ENCODE data around the gene P2RX7. TPM values are rescaled to one million over a fixed set of nuclear protein-coding genes. Genes with fewer than 3 reads are reported as not detected.

The P2RX7 gene
- 1 to 10 TPM in 5 of 6 donors, under 1 TPM in 1; 0.10 to 3.2 (median 1.4) TPM for polyA plus RNA-seq (ENCODE audit: low read depth in 6 of 6)

- no peaks in the 10 kb centered on the region for H3K27me3 Mint-ChIP-seq
- H3K9me3 Mint-ChIP-seq = peaks cover 0 to 2% (median 0%) of the 10 kb centered on the region in 7 donors
- peak within 1 kb of the TSS; percentile 5 to 91 (median 82) for H3K27ac Mint-ChIP-seq
- peaks cover 51 to 58% (median 56%) of the 10 kb centered on the region in 3 donors for H3K4me1 Mint-ChIP-seq
- peak; percentile 37 for DNase-seq
- peak within 1 kb of the TSS; percentile 81 to 95 (median 91) for H3K4me3 Mint-ChIP-seq
- ATAC-seq (ENCODE audit: low read depth in 2 of 2) = peak; percentile 8
- H3K36me3 Mint-ChIP-seq = no peaks in the 10 kb centered on the region
Measured at GRCh38 chr12:121132601-121133481, at the start of gene P2RX7. P2RX7 (plus strand) TSS chr12:121132876; CDS start chr12:121132971, 95 bp downstream.

DNA sequence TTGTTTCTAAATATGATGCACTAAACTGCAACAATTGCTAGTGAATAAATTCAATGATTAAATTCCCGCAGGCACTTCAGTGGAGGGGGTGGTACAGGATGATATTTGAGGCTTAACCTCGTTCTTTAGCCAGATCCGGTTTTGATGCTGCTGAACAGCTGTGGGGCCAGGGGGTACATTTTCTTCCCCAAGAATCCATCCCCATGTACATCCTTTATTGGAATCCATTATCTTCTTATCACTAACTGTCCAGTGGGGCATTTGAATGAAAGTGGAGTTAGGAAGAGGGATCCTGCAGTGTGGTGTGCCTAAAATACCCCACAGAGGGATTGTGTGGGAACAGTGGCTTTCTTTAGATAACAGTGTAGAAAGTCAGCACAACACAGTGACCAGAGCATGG, 48.4 kb upstream of the P2RX7 start:
- Mint-ChIP-seq H3K4me1 (peaks cover 6 to 11% (median 7%) of the 10 kb centered on the region in 3 donors), H3K36me3 (no peaks in the 10 kb centered on the region), H3K27me3 (no peaks in the 10 kb centered on the region), H3K4me3 (no peak overlapping the region), H3K9me3 (no peaks in the 10 kb centered on the region), H3K27ac (no peak overlapping the region)
- DNase-seq = no peak
- no peak for ATAC-seq (ENCODE audit: low read depth in 2 of 2)

GRCh38 chr12:121085069-121085468, 47.6 kb upstream of the P2RX7 start:
- Mint-ChIP-seq H3K4me1 (peaks cover 6 to 11% (median 7%) of the 10 kb centered on the region in 3 donors), H3K36me3 (no peaks in the 10 kb centered on the region), H3K4me3 (no peak overlapping the region), H3K27me3 (no peaks in the 10 kb centered on the region), H3K27ac (no peak overlapping the region), H3K9me3 (no peaks in the 10 kb centered on the region)
- ATAC-seq (ENCODE audit: low read depth in 2 of 2) (no peak), DNase-seq (no peak)

- H3K9me3 Mint-ChIP-seq = no peaks in the 10 kb centered on the region
- no peak overlapping the region for H3K27ac Mint-ChIP-seq
- no peak for DNase-seq
Measured at GRCh38 chr12:121085506-121086353, 46.9 kb upstream of the P2RX7 start.

DNA sequence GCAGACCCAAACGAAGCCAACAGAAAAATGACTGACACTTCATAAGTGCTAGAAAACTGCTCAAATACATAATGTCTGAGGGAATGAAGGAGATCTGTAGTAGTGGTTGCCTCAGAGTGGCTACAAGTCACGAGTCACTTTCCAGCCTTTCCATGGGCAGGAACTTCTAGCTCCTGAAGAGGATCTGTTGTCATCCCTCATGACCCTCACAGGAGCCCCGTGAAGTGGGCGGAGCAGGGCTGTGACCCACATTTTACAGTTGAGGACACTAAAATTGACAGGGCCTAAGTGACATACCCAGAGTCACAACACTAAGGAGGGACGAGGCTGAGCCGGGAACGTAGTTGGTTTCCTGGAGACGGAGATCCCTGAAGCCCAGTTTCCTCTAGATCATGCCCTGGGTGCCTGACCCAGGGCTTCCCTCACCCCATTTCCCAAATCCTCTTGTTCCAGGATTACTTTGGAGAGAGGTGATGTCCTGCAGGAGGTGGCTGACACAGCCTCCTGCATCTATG, 45.8 kb upstream of the P2RX7 start:
- ATAC-seq (ENCODE audit: low read depth in 2 of 2) (no peak), DNase-seq (no peak)
- no peaks in the 10 kb centered on the region for H3K36me3 Mint-ChIP-seq
- H3K4me1 Mint-ChIP-seq = peaks cover 6 to 11% (median 7%) of the 10 kb centered on the region in 3 donors
- no peak overlapping the region for H3K4me3 Mint-ChIP-seq
- H3K27ac Mint-ChIP-seq = no peak overlapping the region
- no peaks in the 10 kb centered on the region for H3K27me3 Mint-ChIP-seq
- no peaks in the 10 kb centered on the region for H3K9me3 Mint-ChIP-seq

More at GRCh38 chr12:121085506-121086353, 46.9 kb upstream of the P2RX7 start:
- no peak overlapping the region for H3K4me3 Mint-ChIP-seq
- H3K4me1 Mint-ChIP-seq = peaks cover 6 to 11% (median 7%) of the 10 kb centered on the region in 3 donors
- no peak for ATAC-seq (ENCODE audit: low read depth in 2 of 2)
- H3K27me3 Mint-ChIP-seq = no peaks in the 10 kb centered on the region
- H3K36me3 Mint-ChIP-seq = no peaks in the 10 kb centered on the region

DNA sequence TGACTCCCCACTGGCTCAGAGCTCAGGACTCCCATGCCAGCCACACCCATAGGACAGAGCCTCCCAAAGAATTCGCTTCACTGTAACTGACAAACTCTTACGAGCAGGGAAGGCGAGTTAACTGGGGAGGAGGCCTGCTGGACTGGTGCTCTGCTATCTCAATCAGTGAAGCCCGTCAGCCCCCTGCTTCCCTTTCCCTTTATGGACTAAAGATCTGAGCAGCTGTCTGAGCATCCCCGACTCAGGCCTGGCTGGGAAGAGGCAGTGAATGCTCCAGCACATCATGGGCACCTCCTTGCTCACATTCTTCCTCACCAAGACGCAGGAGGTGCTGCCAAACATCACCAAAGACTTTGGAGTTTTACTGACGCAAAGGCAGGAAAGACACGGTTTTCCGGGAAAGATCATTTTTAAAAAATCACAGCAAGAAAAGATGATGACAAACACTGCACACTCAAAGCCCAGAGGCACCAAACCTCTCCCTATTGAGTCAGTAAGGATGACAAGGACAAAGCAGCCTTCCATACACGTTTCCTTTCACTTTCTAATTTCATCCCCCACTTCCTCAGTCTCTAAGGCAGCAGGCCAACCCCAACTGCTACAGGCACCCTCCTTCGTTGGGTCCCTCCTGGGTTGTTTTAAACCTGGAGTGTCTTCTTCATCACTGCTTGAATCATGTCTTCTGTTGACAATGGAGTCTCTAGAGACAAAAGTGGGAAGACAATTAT, 45.0 kb upstream of the P2RX7 start:
- Mint-ChIP-seq H3K36me3 (no peaks in the 10 kb centered on the region), H3K4me1 (peaks cover 6 to 19% (median 13%) of the 10 kb centered on the region in 3 donors), H3K9me3 (peaks cover 0 to under 1% (median 0%) of the 10 kb centered on the region in 7 donors), H3K27ac (no peak overlapping the region), H3K4me3 (no peak overlapping the region), H3K27me3 (no peaks in the 10 kb centered on the region)
- DNase-seq = no peak
- no peak for ATAC-seq (ENCODE audit: low read depth in 2 of 2)

DNA sequence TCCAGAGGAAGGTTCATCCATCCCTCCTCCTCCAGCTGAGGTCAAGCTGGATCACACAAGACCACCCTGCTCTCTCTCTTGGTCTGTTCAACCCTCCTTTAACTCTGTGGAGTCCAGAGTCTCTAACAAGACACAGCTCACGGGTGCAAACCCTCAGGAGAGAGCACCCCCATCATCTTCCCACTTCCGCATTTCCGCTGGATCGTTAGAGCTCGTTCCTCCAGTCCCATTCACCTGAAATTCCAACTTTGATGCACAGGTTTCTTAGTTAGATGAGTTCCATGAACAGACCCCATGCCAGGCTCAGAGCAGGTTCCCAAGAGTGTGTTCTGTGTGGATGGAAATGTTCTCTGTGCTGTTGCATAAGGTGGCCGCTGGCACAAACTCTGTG, 44.5 kb upstream of the P2RX7 start:
- no peak overlapping the region for H3K4me3 Mint-ChIP-seq
- no peak for DNase-seq
- H3K27me3 Mint-ChIP-seq = no peaks in the 10 kb centered on the region
- H3K27ac Mint-ChIP-seq = no peak overlapping the region
- H3K9me3 Mint-ChIP-seq = peaks cover 0 to 5% (median 0%) of the 10 kb centered on the region in 7 donors
- ATAC-seq (ENCODE audit: low read depth in 2 of 2) = no peak
- H3K4me1 Mint-ChIP-seq = peaks cover 9 to 24% (median 17%) of the 10 kb centered on the region in 3 donors
- no peaks in the 10 kb centered on the region for H3K36me3 Mint-ChIP-seq

DNA sequence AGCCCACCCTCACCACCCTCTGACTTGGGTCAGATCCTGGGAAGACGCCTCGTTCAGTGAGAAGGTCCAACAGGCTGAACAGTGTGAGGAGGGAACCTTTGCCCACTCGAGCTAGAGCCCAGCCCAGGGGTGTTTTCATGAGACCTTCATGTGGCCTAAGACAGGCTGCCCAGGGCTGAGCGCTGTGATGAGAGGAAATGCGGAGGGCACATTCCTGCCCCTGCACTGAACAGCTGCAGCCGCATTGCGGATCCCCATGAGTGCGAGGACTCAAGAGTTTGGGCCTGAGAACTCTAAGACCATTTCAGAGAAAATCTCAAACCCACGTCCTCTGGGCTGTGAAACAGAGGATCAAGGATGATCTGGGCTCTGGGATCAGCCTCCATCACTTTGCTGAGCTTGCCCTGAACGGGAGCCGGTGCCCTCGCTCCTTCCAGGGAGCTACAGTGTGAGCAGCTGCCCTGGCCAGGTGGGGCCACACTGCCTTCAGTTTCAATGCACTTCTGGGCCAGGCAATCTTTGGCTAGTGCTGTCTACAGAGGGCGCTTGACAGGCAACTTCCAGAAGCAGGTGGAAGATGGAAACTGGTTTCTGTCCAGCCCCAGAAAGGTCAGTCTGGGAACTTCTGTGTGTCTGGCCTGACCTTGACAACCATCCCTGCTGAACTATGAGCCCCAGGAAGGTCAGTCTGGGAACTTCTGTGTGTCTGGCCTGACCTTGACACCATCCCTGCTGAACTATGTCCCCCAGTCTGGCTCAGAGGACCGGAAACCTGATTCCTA, 43.5 kb upstream of the P2RX7 start:
- Mint-ChIP-seq H3K27me3 (no peaks in the 10 kb centered on the region), H3K9me3 (peaks cover 0 to 5% (median 0%) of the 10 kb centered on the region in 7 donors), H3K27ac (no peak overlapping the region), H3K36me3 (no peaks in the 10 kb centered on the region), H3K4me1 (peaks cover 9 to 24% (median 19%) of the 10 kb centered on the region in 3 donors), H3K4me3 (no peak overlapping the region)
- no peak for ATAC-seq (ENCODE audit: low read depth in 2 of 2)
- DNase-seq = no peak

DNA sequence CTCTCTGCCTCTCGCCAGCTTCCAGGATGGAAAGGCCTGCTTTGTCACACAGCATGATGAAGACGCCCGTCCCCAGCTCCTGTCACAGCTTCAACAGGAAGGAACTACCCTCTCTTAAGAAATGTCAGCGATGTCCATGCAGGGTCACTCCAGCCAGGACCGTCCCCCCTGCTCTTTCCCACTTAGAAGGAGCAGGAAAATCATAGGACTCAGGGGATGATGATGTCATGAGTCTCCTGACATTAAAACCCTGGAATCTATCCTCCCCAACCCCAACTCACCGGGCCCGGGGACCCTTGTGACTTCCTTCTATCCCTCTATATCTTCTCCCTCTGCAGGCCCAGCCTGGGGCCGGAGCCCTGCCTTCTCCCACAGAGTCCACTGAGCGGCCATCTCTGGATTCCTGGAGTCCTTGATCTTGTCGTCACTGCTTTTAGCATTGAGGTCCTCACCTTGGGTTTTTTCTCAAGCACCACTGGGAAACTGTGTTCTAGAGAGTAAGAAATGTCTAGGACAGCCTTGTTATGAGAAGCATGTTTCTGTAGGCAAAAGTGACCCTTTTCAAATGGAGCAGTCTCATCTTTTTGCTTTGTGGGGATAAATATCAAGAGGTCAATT, 42.8 kb upstream of the P2RX7 start:
- H3K4me3 Mint-ChIP-seq = peak overlapping the region in 1 of 8 donors; percentile 15
- H3K9me3 Mint-ChIP-seq = peaks cover 0 to 5% (median 0%) of the 10 kb centered on the region in 7 donors
- no peaks in the 10 kb centered on the region for H3K27me3 Mint-ChIP-seq
- no peaks in the 10 kb centered on the region for H3K36me3 Mint-ChIP-seq
- H3K27ac Mint-ChIP-seq = peak overlapping the region in 1 of 6 donors; percentile 49
- ATAC-seq (ENCODE audit: low read depth in 2 of 2) (no peak), DNase-seq (no peak)
- peaks cover 9 to 24% (median 19%) of the 10 kb centered on the region in 3 donors for H3K4me1 Mint-ChIP-seq

DNA sequence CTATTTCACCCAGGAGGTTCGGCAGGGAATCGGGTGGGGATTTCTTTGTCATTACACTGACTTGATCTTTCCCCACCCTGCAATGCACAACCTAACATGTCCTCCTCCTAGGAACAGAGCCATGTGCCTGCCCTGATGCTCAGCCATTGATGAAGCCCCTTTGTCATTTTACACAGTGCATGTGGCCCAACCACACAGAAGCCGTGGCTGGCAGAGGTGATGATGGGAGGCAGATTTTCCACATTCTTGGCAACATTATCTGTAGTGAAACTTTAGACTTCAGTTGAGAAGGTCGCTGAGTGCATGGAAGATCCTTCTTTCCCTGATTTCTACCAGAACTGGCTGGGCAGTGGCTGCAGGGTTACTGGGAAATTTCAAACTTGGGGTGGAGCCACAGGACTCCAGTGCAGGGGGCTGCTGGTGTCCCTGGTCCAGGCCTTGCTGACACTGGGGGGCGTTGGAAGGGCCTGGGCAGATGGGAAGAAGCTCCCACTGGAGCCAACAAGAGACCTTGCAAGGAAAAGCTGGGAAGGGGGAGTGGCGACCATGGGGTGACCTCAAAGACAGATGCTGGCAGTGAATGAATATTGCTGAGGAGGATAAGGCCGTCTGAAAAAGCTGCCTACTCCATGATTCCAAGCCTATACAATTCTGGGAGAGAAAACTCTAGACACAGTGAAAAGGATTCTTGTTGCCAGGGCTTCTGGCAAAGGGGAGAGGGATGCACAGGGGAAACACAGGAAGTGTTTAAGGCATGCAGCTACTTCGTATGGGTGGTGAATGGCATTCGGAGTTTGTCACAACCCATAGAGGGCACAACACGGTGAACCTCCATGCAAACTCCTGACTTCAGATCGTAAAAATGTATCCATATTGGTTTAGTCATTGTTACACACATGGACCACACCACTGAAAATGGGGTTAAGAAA, 41.8 kb upstream of the P2RX7 start:
- ATAC-seq (ENCODE audit: low read depth in 2 of 2) (no peak), DNase-seq (no peak)
- no peaks in the 10 kb centered on the region for H3K36me3 Mint-ChIP-seq
- H3K9me3 Mint-ChIP-seq = peaks cover 0 to 5% (median 0%) of the 10 kb centered on the region in 7 donors
- no peak overlapping the region for H3K27ac Mint-ChIP-seq
- H3K4me3 Mint-ChIP-seq = peak overlapping the region in 1 of 8 donors; percentile 3
- peaks cover 16 to 31% (median 28%) of the 10 kb centered on the region in 3 donors for H3K4me1 Mint-ChIP-seq
- H3K27me3 Mint-ChIP-seq = peaks cover 0 to 3% (median 0%) of the 10 kb centered on the region in 3 donors

DNA sequence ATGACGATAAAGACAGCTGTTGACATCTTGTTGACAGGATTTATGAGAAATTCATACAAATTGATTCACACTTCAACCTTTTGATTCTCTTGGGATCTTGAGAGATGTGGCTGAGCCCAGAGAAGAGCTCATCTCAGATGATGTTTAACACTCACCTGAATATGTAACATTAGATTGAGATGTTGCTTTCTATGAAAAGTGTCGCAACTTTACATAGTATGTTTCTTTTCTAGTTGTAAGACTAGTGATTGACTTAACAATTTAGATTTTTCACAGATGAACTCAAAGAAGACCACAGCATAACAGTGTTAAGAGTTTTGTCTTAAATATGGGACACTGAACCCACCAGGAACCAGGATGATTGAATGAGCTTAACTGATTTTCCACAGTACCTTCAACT, 40.6 kb upstream of the P2RX7 start:
- H3K9me3 Mint-ChIP-seq = peaks cover 0 to 5% (median 0%) of the 10 kb centered on the region in 7 donors
- no peak overlapping the region for H3K27ac Mint-ChIP-seq
- ATAC-seq (ENCODE audit: low read depth in 2 of 2) (no peak), DNase-seq (no peak)
- H3K27me3 Mint-ChIP-seq = peaks cover 0 to 5% (median 0%) of the 10 kb centered on the region in 3 donors
- H3K4me3 Mint-ChIP-seq = peak overlapping the region in 5 of 8 donors; percentile 25 to 83 (median 35)
- H3K36me3 Mint-ChIP-seq = no peaks in the 10 kb centered on the region
- peaks cover 20 to 35% (median 35%) of the 10 kb centered on the region in 3 donors for H3K4me1 Mint-ChIP-seq
